ENCODE data around the gene LIFR. TPM values are rescaled to one million over a fixed set of nuclear protein-coding genes. Genes with fewer than 3 reads are reported as not detected.

Gene LIFR
- total and polyA plus RNA-seq, 2 of the 4 experiments (the other 2 are of a cell fraction), result 1.9 to 10.4 TPM

DNA sequence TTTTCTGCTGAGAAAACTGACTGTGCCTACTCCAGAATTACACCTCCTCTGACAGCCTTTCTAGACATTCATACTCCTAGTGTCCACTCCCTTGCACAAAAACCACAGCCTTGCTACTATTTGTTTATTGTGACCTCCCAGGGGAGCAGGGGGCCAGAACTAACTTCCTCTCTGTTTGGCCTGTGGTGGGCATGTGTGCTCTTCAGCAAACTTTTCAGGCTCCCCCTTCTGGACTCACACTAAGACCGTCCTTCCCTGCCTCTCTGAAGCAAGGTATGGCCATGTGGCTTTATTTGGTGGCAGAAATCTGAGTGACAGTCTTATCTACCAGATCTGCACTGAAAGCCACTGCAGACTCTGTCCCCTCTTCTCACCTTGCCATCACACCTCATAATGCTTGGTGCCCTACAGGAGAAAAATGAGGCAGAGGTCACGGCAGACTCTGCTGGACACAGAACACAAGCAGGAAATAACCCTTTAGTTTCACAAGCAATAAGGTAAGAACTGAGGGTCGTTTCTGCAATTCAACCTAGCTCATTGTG is 28.2 kb downstream of the LIFR start:
- Histone ChIP-seq H4K91ac (ENCODE audit: insufficient read depth, low read depth, low read length) (no peak overlapping the region), H2AFZ (replicated peaks; ENCODE audit: low read length, poor library complexity) (no peak overlapping the region), H2BK5ac (ENCODE audit: low read depth, low read length, poor library complexity, severe bottlenecking) (no peak overlapping the region), H3K56ac (ENCODE audit: extremely low read depth, insufficient read depth, low read length) (no peak overlapping the region), H4K20me1 (ENCODE audit: insufficient read depth, low read length) (no peaks in the 10 kb centered on the region), H3K4me3 (ENCODE audit: insufficient read depth, low read depth, low read length) (no peak overlapping the region), H3K9me3 (ENCODE audit: control insufficient read depth, insufficient read depth, low read length) (no peaks in the 10 kb centered on the region), H3K4me1 (ENCODE audit: control insufficient read depth, insufficient read depth, low read length) (peaks cover 2% of the 10 kb centered on the region; the same call in 1 of the 2 replicates), H3K14ac (replicated peaks; ENCODE audit: low read depth, low read length) (no peak overlapping the region), H3K9ac (ENCODE audit: low read depth, low read length) (no peak overlapping the region), H4K5ac (ENCODE audit: low read depth, low read length) (no peak overlapping the region), H2BK20ac (ENCODE audit: low read depth, low read length) (no peak overlapping the region), H4K8ac (ENCODE audit: low read depth in 2 of 2, low read length in 2 of 2) (no peak overlapping the region), H2AK9ac (replicated peaks; ENCODE audit: low read depth, low read length, poor library complexity) (no peak overlapping the region), H3K79me1 (ENCODE audit: low read depth in 1 of 2, low read length in 2 of 2) (peaks cover 0 to 6% of the 10 kb centered on the region in 2 experiments; a peak in 1 of 4 replicates), H3K4ac (ENCODE audit: low read depth, low read length) (no peak overlapping the region), H3K23ac (ENCODE audit: low read depth, low read length) (no peak overlapping the region), H3K4me2 (ENCODE audit: low read depth, low read length) (no peak overlapping the region), H2BK120ac (ENCODE audit: low read depth, low read length) (no peak overlapping the region), H3K27me3 (ENCODE audit: control insufficient read depth, insufficient read depth, low read length) (no peaks in the 10 kb centered on the region), H2AK5ac (ENCODE audit: low read depth, low read length) (no peak overlapping the region), H3K9me1 (ENCODE audit: insufficient read depth, low read length) (peaks cover 6% of the 10 kb centered on the region; the same call in 1 of the 2 replicates), H3K27ac (ENCODE audit: insufficient read depth, low read length) (no peak overlapping the region), H2BK15ac (ENCODE audit: low read depth, low read length) (no peak overlapping the region), H3K18ac (ENCODE audit: low read depth, low read length) (no peak overlapping the region), H3K36me3 (ENCODE audit: control insufficient read depth, insufficient read depth, low read length) (peaks cover 15% of the 10 kb centered on the region)
- no TSS peak for BruUV-seq (replicated peaks)
- ChIA-PET CTCF (no interaction called here), POLR2A (ENCODE audit: unreplicated experiment) (no interaction called here)
- in situ Hi-C loops (cut with MboI; ENCODE audit: low sequenced_read_pairs), result no loop called here
- DNase-seq (no peak), ATAC-seq (ENCODE audit: low read depth) (peak; percentile 27; the same call in 1 of the 2 replicates)
- no CpG with 5 or more reads among the region's 3 CpGs for WGBS, 2 experiments (ENCODE audit: extremely low coverage in 2 of 2, insufficient read length in 1 of 2)
- intact Hi-C loops (cut with micrococcal nuclease), result no loop called here
- TF ChIP-seq MAZ (IDR thresholded peaks at IDR 0.05; ENCODE audit: borderline replicate concordance, low read depth, low read length) (no peak), SMC3 (IDR thresholded peaks at IDR 0.05; ENCODE audit: low read depth, low read length) (no peak)
- TF ChIP-seq, protein P1, sequence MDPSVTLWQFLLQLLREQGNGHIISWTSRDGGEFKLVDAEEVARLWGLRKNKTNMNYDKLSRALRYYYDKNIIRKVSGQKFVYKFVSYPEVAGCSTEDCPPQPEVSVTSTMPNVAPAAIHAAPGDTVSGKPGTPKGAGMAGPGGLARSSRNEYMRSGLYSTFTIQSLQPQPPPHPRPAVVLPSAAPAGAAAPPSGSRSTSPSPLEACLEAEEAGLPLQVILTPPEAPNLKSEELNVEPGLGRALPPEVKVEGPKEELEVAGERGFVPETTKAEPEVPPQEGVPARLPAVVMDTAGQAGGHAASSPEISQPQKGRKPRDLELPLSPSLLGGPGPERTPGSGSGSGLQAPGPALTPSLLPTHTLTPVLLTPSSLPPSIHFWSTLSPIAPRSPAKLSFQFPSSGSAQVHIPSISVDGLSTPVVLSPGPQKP (IDR thresholded peaks at IDR 0.05; ENCODE audit: borderline replicate concordance, low read depth, low read length), result no peak
- dilution Hi-C loops (cut with HindIII; ENCODE audit: low sequenced_read_pairs, unreplicated experiment), result no loop called here
